Measurements from ENCODE around the gene MESP1. TPM values are rescaled to one million over a fixed set of nuclear protein-coding genes. Genes with fewer than 3 reads are reported as not detected.

Gene MESP1
- total RNA-seq, 1 donor from 2014 or later: 0.26 TPM

DNA sequence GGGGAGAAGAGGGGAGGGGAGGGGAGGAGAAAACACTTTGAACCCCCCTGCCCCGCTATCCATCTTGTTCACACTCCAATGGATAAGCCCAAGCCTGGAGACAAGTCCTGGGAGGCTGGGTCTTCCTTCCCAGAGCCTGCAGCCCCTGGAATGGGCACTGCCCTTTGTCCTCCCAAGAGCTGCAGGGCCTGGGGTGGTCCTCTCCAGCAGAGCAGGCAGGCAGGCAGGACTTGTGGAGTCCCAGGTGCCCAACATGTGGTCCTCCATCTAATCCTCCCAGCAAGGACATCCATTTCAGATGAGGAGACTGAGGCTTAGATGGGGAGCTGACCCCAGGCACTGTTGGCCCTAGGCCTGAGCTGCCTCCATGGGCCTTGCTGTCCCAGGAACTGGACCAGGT lies 14.6 kb upstream of the MESP1 start:
- Histone ChIP-seq H3K36me3 (ENCODE audit: control insufficient read depth, insufficient read depth, low read length) (no peaks in the 10 kb centered on the region), H3K4me3 (ENCODE audit: low read depth, low read length) (no peak overlapping the region), H3K27me3 (ENCODE audit: control insufficient read depth, insufficient read depth, low read length) (no peaks in the 10 kb centered on the region)
- no peak for DNase-seq (ENCODE audit: low read depth)
- TF ChIP-seq, protein P1, sequence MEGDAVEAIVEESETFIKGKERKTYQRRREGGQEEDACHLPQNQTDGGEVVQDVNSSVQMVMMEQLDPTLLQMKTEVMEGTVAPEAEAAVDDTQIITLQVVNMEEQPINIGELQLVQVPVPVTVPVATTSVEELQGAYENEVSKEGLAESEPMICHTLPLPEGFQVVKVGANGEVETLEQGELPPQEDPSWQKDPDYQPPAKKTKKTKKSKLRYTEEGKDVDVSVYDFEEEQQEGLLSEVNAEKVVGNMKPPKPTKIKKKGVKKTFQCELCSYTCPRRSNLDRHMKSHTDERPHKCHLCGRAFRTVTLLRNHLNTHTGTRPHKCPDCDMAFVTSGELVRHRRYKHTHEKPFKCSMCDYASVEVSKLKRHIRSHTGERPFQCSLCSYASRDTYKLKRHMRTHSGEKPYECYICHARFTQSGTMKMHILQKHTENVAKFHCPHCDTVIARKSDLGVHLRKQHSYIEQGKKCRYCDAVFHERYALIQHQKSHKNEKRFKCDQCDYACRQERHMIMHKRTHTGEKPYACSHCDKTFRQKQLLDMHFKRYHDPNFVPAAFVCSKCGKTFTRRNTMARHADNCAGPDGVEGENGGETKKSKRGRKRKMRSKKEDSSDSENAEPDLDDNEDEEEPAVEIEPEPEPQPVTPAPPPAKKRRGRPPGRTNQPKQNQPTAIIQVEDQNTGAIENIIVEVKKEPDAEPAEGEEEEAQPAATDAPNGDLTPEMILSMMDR (IDR thresholded peaks at IDR 0.05; ENCODE audit: insufficient read depth, low read length, severe bottlenecking): no peak
- no peak for FAIRE-seq

DNA sequence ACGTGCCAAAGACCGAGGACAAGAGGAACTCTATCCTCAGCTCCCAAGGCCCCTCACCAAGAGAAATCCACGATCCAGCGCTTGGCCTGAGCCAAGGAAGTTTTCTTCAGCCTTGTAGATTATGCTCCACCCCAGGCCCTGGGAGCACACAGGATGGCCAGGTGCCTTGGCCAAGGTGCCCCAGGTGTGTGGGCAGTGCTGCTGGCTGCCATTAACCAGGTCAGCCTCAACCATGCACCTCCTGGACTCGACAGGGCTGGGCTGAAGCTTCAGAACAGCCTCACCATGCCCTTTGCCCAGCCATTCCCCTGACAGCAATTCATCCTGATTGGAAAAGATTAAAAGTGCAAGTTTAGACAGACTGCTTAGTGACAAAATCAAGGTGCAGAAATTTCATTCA lies 10.9 kb upstream of the MESP1 start:
- H3K27me3 ChIP-seq (ENCODE audit: control insufficient read depth, insufficient read depth, low read length): no peaks in the 10 kb centered on the region
- no peak for FAIRE-seq
- TF ChIP-seq, protein P1 (IDR thresholded peaks at IDR 0.05; ENCODE audit: insufficient read depth, low read length, severe bottlenecking): no peak

DNA sequence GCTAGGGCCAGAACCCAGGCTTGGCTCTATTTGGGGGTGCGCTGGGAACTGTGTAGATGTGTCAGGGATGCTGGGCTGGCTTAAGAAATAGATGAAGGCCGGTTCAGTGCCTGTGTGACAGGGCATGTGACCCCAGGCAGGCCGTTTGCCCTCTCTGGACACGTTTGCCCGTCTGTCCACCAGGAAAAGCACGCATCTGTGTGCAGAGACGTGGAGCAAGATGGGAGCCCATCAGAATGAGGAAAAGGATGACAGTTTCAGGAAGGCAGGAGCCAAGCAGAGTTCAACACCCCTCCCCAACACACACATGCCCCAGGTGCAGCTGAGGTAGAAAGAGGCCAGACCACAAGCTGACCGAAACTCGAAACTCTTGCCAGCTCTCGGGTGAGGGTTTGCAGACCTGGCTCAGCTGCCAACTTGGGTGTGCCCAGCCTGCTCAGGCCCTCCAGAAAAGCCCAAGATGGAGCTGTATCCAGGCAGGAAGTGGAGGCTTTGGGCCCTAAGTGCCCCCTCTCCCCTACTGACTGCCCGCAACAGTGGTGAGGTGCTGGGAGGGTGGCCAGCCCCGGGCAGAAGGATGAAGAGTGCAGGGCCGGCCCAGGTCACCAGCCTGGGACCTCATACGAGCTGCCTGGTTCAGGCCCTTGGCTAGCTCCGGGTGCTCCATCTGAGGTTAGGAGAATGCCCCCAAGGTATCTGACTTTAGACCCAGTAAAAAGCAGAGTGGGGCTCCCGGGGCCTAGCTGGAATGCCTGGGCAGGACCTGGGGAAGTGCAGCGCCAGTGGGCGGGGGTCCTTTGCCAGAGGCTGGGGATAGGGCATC lies 10.2 kb upstream of the MESP1 start:
- FAIRE-seq (no peak), DNase-seq (ENCODE audit: low read depth) (no peak)
- Histone ChIP-seq H3K4me3 (ENCODE audit: low read depth, low read length) (no peak overlapping the region), H3K36me3 (ENCODE audit: control insufficient read depth, insufficient read depth, low read length) (no peaks in the 10 kb centered on the region), H3K27me3 (ENCODE audit: control insufficient read depth, insufficient read depth, low read length) (no peaks in the 10 kb centered on the region)
- TF ChIP-seq, protein P1 (IDR thresholded peaks at IDR 0.05; ENCODE audit: insufficient read depth, low read length, severe bottlenecking): no peak

More for the DNA sequence above, 10.9 kb upstream of the MESP1 start:
- DNase-seq (ENCODE audit: low read depth): no peak
- Histone ChIP-seq H3K36me3 (ENCODE audit: control insufficient read depth, insufficient read depth, low read length) (no peaks in the 10 kb centered on the region), H3K4me3 (ENCODE audit: low read depth, low read length) (no peak overlapping the region)

DNA sequence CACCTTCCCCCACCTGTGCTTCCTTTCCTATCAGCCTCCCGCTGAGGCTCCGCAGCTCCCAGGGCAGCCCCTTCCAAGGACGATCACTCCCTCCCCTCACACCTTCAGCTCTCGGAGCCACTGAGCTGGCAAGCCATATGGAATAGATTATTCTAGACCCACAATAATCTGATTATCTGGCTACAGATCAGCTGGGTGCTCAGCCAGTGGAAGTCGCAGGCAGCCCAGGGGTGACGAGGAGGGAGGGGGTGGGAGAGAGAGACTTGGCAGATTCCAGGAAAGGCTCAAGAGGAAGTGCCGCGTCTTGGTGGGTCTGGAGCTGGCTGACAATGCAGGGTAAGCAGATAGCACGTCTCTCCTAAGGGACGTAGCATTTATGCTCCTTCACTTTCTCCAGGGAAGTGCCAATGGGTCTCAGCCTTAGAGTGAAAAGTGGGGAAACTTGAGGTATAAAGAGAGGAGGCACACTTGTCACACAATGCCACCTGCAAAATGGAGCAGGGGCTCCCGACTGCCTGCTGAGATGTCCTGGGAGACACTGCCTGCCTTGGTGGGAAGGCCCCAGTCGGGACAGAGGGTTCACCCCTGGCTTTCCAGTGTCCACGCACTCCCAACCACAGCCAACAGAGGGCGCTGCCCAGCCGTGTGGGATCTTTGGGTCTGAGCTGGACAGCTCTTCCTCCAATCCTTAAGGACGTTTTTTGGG lies 9.4 kb upstream of the MESP1 start:
- TF ChIP-seq, protein P1 (IDR thresholded peaks at IDR 0.05; ENCODE audit: insufficient read depth, low read length, severe bottlenecking): peak; percentile 99
- no peaks in the 10 kb centered on the region for H3K27me3 ChIP-seq (ENCODE audit: control insufficient read depth, insufficient read depth, low read length)
- peak; percentile 50 for DNase-seq (ENCODE audit: low read depth)
- no peaks in the 10 kb centered on the region for H3K36me3 ChIP-seq (ENCODE audit: control insufficient read depth, insufficient read depth, low read length)
- H3K4me3 ChIP-seq (ENCODE audit: low read depth, low read length): no peak overlapping the region
- no peak for FAIRE-seq

DNA sequence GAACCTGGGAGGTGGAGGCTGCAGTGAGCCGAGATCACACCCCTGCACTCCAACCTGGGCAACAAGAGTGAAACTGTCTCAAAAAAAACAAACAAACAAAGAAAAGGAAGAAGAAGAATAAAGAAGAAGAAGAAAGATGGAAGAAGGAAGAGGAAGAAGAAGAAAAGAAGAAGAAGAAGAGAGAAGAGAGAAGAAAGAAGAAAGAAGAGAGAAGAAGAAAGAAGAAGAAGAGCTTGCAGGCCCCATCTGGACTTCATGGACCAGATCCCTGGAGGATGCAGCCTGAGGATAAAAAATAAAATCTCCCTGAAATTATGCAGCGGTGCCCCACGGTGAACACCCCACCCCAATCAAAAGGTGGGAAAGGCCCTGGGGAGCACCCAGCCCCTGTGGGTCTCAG lies 8.8 kb upstream of the MESP1 start:
- Histone ChIP-seq H3K4me3 (ENCODE audit: low read depth, low read length) (no peak overlapping the region), H3K36me3 (ENCODE audit: control insufficient read depth, insufficient read depth, low read length) (no peaks in the 10 kb centered on the region), H3K27me3 (ENCODE audit: control insufficient read depth, insufficient read depth, low read length) (no peaks in the 10 kb centered on the region)
- no peak for DNase-seq (ENCODE audit: low read depth)
- no peak for FAIRE-seq
- TF ChIP-seq, protein P1 (IDR thresholded peaks at IDR 0.05; ENCODE audit: insufficient read depth, low read length, severe bottlenecking): no peak
